Measurements from ENCODE around the gene C12orf76. TPM values are rescaled to one million over a fixed set of nuclear protein-coding genes. Genes with fewer than 3 reads are reported as not detected.
A peak's percentile ranks its signal among the peaks of the same experiment; 100 is the strongest.

C12orf76 gene
- total and polyA plus RNA-seq, 2 of the 13 experiments (the other 11 are each of a cell fraction or from before 2014, with no cell fraction given) = 15.8 to 38.4 TPM

- TF ChIP-seq MIXL1 (CRISPR knock-in tag; IDR thresholded peaks at IDR 0.05) (0 out of 2 replicates have a peak, but pooled peaks have one; percentile 20), SRSF9 (IDR thresholded peaks at IDR 0.05; ENCODE audit: borderline replicate concordance, insufficient read depth, low read depth, low read length, poor library complexity, severe bottlenecking) (no peak), NFIB (CRISPR knock-in tag; IDR thresholded peaks at IDR 0.05; ENCODE audit: borderline replicate concordance) (no peak), BHLHE40 (IDR thresholded peaks at IDR 0.05; ENCODE audit: low read length) (peak; percentile 99), ZBTB44 (CRISPR knock-in tag; IDR thresholded peaks at IDR 0.05) (no peak), ZSCAN20 (CRISPR knock-in tag; IDR thresholded peaks at IDR 0.05; ENCODE audit: borderline replicate concordance) (0 out of 2 replicates have a peak, but pooled peaks have one; percentile 36), YY1 (IDR thresholded peaks at IDR 0.05; ENCODE audit: insufficient read depth, insufficient replicate concordance, low read depth, low read length) (peak; percentile 97), ZKSCAN5 (CRISPR knock-in tag; IDR thresholded peaks at IDR 0.05) (no peak), ZNF580 (CRISPR knock-in tag; IDR thresholded peaks at IDR 0.05; ENCODE audit: borderline replicate concordance, low read depth) (peak; percentile 66; the same call in 1 of the 2 replicates), TEAD2 (CRISPR knock-in tag; IDR thresholded peaks at IDR 0.05) (no peak), IRF9 (CRISPR knock-in tag; IDR thresholded peaks at IDR 0.05; ENCODE audit: borderline replicate concordance) (peak; percentile 83; the same call in 1 of the 2 replicates), RFXANK (CRISPR knock-in tag; IDR thresholded peaks at IDR 0.05) (no peak), NR0B2 (CRISPR knock-in tag; IDR thresholded peaks at IDR 0.05) (peak; percentile 86), ZUFSP (CRISPR knock-in tag; IDR thresholded peaks at IDR 0.05; ENCODE audit: borderline replicate concordance) (no peak), ZNF343 (CRISPR knock-in tag; IDR thresholded peaks at IDR 0.05) (no peak), KDM3A (CRISPR knock-in tag; IDR thresholded peaks at IDR 0.05; ENCODE audit: low read depth) (no peak), PBX2 (CRISPR knock-in tag; IDR thresholded peaks at IDR 0.05) (no peak), NPAS2 (CRISPR knock-in tag; IDR thresholded peaks at IDR 0.05; ENCODE audit: borderline replicate concordance) (no peak), PBX3 (CRISPR knock-in tag; IDR thresholded peaks at IDR 0.05; ENCODE audit: borderline replicate concordance) (no peak), ARNT (IDR thresholded peaks at IDR 0.05) (no peak), ZNF850 (CRISPR knock-in tag; conservative IDR thresholded peaks at IDR 0.05) (no peak), ZNF615 (CRISPR knock-in tag; IDR thresholded peaks at IDR 0.05; ENCODE audit: borderline replicate concordance) (no peak)
These were observed 49.2 kb downstream of the C12orf76 start, which contains the start of gene ANKRD13A (continued) for GRCh38 chr12:109998904-109999648.

Data from HepG2 (cell line).